Measurements from ENCODE around the gene CELSR1. TPM values are rescaled to one million over a fixed set of nuclear protein-coding genes. Genes with fewer than 3 reads are reported as not detected.

CELSR1 gene
- total RNA-seq, 1 experiment from 2014 or later = 30.7 TPM

- TF ChIP-seq CTCF (IDR thresholded peaks at IDR 0.05) (no peak), POLR2AphosphoS5 (IDR thresholded peaks at IDR 0.05; ENCODE audit: low read depth, low read length) (no peak)
- no peaks in the 10 kb centered on the region for H3K9me3 ChIP-seq (ENCODE audit: control insufficient read depth, insufficient read depth, low read depth, low read length)
- no TSS peak for BruUV-seq (replicated peaks)
- intact Hi-C loops (cut with micrococcal nuclease; ENCODE audit: unreplicated experiment) (no loop called here), in situ Hi-C loops (cut with HindIII; ENCODE audit: low pct_unique_long_range_greater_than_20kb, low sequenced_read_pairs) (no loop called here)
- ChIA-PET CTCF (no interaction called here), POLR2A (interaction anchor here (0.6 kb wide), 1 partner anchor 22 kb away, joined by 4 read pairs; no protein-coding TSS in a partner anchor)
- H3K4me3 ChIP-seq (ENCODE audit: low read depth in 2 of 2, low read length in 2 of 2) = no peak overlapping the region
- H3K27me3 ChIP-seq (ENCODE audit: control insufficient read depth, insufficient read depth, low read length) = no peaks in the 10 kb centered on the region
- H3K27ac ChIP-seq (ENCODE audit: low read length) = no peak overlapping the region
- ATAC-seq (no peak), DNase-seq (ENCODE audit: low read depth, low spot score) (no peak)
- H3K4me1 ChIP-seq (ENCODE audit: control insufficient read depth, insufficient read depth, low read length) = peaks cover 3% of the 10 kb centered on the region; the same call in 1 of the 2 replicates
- H3K36me3 ChIP-seq (ENCODE audit: control insufficient read depth, insufficient read depth, low read length) = no peaks in the 10 kb centered on the region
Measured at GRCh38 chr22:46443850-46444389, 93.5 kb downstream of the CELSR1 start.

DNA sequence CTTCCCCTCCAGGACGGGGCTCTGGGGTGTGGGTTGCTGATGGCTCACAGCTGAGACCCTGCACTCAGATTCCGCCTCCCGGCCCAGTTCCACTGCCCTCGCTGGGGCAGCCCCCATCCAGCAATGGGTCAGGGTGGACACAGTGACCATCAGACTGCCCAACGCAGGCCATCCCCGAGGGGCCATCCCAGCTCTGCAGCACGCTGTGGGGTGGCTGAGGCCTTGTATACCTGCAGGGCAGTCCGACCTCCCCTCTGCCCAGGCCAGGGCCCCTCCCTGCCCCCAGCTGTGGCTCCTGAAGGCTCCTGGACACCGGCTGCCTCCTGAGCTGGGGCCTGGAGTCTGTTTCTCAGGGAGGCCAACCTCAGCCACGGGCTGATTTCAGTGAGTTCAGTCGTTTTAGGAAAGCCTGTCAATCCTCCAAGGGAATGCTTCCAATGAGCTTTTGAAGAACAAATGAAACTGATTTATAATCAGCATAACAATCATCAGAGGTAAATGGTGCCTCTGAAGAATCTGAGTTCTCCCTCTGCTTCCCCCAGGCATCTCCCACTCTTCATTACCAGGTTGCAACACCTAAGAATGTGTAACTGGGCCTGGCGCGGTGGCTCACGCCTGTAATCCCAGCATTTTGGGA lies 95.1 kb downstream of the CELSR1 start:
- no peak overlapping the region for H3K4me3 ChIP-seq (ENCODE audit: low read depth in 2 of 2, low read length in 2 of 2)
- TF ChIP-seq SIN3A (IDR thresholded peaks at IDR 0.05; ENCODE audit: borderline replicate concordance, insufficient read depth, low read depth, low read length) (no peak), CTCF (IDR thresholded peaks at IDR 0.05) (no peak), TCF7L2 (IDR thresholded peaks at IDR 0.05; ENCODE audit: low read depth, low read length) (no peak), POLR2AphosphoS5 (IDR thresholded peaks at IDR 0.05; ENCODE audit: low read depth, low read length) (no peak), REST (IDR thresholded peaks at IDR 0.05; ENCODE audit: insufficient read depth in 1 of 2, low read depth in 2 of 2, low read length in 1 of 2) (no peak)
- ChIA-PET POLR2A (no interaction called here), CTCF (no interaction called here)
- peaks cover 3% of the 10 kb centered on the region; the same call in 1 of the 2 replicates for H3K4me1 ChIP-seq (ENCODE audit: control insufficient read depth, insufficient read depth, low read length)
- H3K9me3 ChIP-seq (ENCODE audit: control insufficient read depth, insufficient read depth, low read depth, low read length) = no peaks in the 10 kb centered on the region
- DNase-seq (ENCODE audit: low read depth, low spot score) = no peak
- in situ Hi-C loops (cut with HindIII; ENCODE audit: low pct_unique_long_range_greater_than_20kb, low sequenced_read_pairs) (no loop called here), intact Hi-C loops (cut with micrococcal nuclease; ENCODE audit: unreplicated experiment) (no loop called here)
- no TSS peak for BruUV-seq (replicated peaks)
- H3K36me3 ChIP-seq (ENCODE audit: control insufficient read depth, insufficient read depth, low read length) = no peaks in the 10 kb centered on the region
- no peak overlapping the region for H3K27ac ChIP-seq (ENCODE audit: low read length)
- no peak for ATAC-seq
- no peaks in the 10 kb centered on the region for H3K27me3 ChIP-seq (ENCODE audit: control insufficient read depth, insufficient read depth, low read length)
